Parathyroid adenoma (tissue), 2 donors: ENCODE data around the gene GPAT2.
"Not testable (repeated sequence)": the region's sequence is repeated elsewhere in the genome, so short reads cannot be mapped to it uniquely, and the experiment has no call there.

Experiments used
- H2AFZ ChIP-seq: fragments of 300-600 bp; sonication (generic); one replicate; pipeline ENCODE4 v1.7.0; 2017; ENCODE audit warnings: antibody characterized with exemption, mild to moderate bottlenecking
- H3K27ac ChIP-seq: fragments of 300-600 bp; sonication (generic); one replicate; pipeline ENCODE4 v1.7.0; 2017
- H3K27me3 ChIP-seq: fragments of 300-600 bp; sonication (generic); one replicate; pipeline ENCODE4 v1.7.0; 2017; ENCODE audit warnings: low read length; ENCODE audit not compliant: control insufficient read depth, insufficient read depth
- H3K36me3 ChIP-seq: fragments of 300-600 bp; sonication (generic); one replicate; pipeline ENCODE4 v1.7.0; 2017; ENCODE audit warnings: low read length; ENCODE audit not compliant: control insufficient read depth, insufficient read depth
- H3K4me1 ChIP-seq: fragments of 300-600 bp; sonication (generic); one replicate; pipeline ENCODE4 v1.7.0; 2017; ENCODE audit warnings: control low read depth
- H3K4me2 ChIP-seq: fragments of 300-600 bp; sonication (generic); one replicate; pipeline ENCODE4 v1.7.0; 2017; ENCODE audit warnings: low read length
- H3K4me3 ChIP-seq: fragments of 300-600 bp; sonication (generic); one replicate; pipeline ENCODE4 v1.7.0; 2017; ENCODE audit warnings: low read depth, low read length
- H3K79me2 ChIP-seq: fragments of 300-600 bp; sonication (generic); one replicate; pipeline ENCODE4 v1.7.0; 2017; ENCODE audit warnings: control low read depth
- H3K9ac ChIP-seq: fragments of 300-600 bp; sonication (generic); one replicate; pipeline ENCODE4 v1.7.0; 2017; ENCODE audit warnings: mild to moderate bottlenecking
- H3K9me3 ChIP-seq: fragments of 300-600 bp; sonication (generic); one replicate; pipeline ENCODE4 v1.7.0; 2017; ENCODE audit warnings: low read length; ENCODE audit not compliant: control insufficient read depth
- TF ChIP-seq, protein P1 (sequence below): fragments of 300-600 bp; sonication (generic); IDR thresholded peaks from one replicate; pipeline ENCODE4 v1.7.0; 2017; ENCODE audit warnings: antibody characterized with exemption, mild to moderate bottlenecking
- donor health status: primary hyperparathyroidism.

Gene GPAT2

DNA sequence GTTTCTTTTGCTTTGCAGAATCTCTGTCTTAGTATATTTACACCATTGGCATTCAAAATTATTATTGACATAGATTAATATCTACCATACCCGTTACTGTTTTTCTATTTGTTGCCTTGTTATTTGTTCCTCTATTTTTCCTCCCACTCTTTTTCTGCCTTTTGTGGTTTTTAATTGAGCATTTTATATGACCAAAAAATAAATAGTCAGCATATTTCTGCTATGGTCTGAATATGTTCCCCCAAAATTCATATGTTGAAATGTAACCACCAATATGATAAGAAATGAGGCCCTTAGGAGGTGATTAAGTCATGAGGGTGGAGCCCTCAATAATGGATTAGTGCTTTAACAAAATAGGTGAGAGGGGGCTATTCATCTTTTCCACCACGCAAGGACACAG, 46.3 kb upstream of the GPAT2 start:
- no peak overlapping the region for H3K27ac ChIP-seq
- no peaks in the 10 kb centered on the region for H3K4me1 ChIP-seq
- no peaks in the 10 kb centered on the region for H3K27me3 ChIP-seq
- H3K4me2 ChIP-seq: no peak overlapping the region
- no peak overlapping the region for H2AFZ ChIP-seq
- H3K9me3 ChIP-seq: no peaks in the 10 kb centered on the region
- no peaks in the 10 kb centered on the region for H3K36me3 ChIP-seq
- no peak overlapping the region for H3K4me3 ChIP-seq
- no peak overlapping the region for H3K9ac ChIP-seq
- TF ChIP-seq, protein P1, sequence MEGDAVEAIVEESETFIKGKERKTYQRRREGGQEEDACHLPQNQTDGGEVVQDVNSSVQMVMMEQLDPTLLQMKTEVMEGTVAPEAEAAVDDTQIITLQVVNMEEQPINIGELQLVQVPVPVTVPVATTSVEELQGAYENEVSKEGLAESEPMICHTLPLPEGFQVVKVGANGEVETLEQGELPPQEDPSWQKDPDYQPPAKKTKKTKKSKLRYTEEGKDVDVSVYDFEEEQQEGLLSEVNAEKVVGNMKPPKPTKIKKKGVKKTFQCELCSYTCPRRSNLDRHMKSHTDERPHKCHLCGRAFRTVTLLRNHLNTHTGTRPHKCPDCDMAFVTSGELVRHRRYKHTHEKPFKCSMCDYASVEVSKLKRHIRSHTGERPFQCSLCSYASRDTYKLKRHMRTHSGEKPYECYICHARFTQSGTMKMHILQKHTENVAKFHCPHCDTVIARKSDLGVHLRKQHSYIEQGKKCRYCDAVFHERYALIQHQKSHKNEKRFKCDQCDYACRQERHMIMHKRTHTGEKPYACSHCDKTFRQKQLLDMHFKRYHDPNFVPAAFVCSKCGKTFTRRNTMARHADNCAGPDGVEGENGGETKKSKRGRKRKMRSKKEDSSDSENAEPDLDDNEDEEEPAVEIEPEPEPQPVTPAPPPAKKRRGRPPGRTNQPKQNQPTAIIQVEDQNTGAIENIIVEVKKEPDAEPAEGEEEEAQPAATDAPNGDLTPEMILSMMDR: no peak
- H3K79me2 ChIP-seq: no peaks in the 10 kb centered on the region

DNA sequence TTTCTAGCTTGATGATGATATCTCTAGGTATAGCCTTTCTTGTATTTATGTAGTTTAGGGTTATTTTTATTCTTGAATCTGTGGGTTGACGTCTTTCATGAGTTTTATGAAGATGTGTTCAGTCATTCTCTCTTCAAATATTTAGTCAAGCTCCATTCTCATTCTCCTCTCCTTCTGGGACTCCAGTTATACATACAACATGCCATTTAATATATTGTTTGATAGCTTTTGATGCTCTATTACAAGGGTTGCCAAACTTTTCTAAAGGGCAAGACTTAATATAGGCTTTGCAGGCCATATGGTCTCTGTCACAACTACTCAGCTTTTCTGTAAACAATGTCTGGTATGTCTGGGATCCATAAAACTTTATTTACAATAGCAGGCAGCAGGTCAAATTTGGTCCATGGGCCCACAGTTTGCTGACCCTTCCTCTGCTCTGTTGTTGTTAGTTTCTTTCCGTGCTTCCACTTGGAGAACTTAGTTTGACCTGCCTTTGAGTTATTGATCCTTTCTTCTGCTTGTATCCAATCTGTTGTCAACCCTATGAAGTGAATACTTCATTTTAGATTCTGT, 40.6 kb upstream of the GPAT2 start:
- H3K4me2 ChIP-seq: no peak overlapping the region
- no peaks in the 10 kb centered on the region for H3K79me2 ChIP-seq
- H2AFZ ChIP-seq: no peak overlapping the region
- H3K27me3 ChIP-seq: no peaks in the 10 kb centered on the region
- no peak overlapping the region for H3K4me3 ChIP-seq
- H3K4me1 ChIP-seq: no peaks in the 10 kb centered on the region
- H3K9me3 ChIP-seq: no peaks in the 10 kb centered on the region
- no peaks in the 10 kb centered on the region for H3K36me3 ChIP-seq
- TF ChIP-seq, protein P1: no peak
- H3K9ac ChIP-seq: no peak overlapping the region
- H3K27ac ChIP-seq: no peak overlapping the region

DNA sequence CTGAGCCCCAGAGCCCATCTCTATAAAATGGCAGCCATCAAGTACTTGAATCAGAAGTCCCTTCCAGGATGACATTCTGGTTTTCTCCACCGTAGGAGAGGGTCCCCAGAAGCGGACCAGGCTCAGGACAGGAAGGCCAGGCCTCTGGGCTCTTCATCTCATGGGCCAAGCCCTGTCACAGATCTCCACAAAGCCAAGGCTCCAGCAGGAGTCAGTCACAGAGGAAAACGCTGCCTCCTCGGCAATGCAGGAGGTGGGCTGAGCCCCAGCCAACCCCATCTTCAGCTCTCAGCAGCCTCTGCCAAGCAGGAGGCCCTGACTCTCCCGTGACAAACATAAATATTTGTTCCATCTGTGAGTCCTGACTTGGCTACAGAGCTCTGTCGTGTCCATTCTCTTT, 39.4 kb upstream of the GPAT2 start:
- H3K4me1 ChIP-seq: no peaks in the 10 kb centered on the region
- H3K79me2 ChIP-seq: no peaks in the 10 kb centered on the region
- H3K27me3 ChIP-seq: no peaks in the 10 kb centered on the region
- H2AFZ ChIP-seq: no peak overlapping the region
- no peak overlapping the region for H3K4me2 ChIP-seq
- no peak overlapping the region for H3K9ac ChIP-seq
- no peak overlapping the region for H3K27ac ChIP-seq
- TF ChIP-seq, protein P1: no peak
- H3K4me3 ChIP-seq: no peak overlapping the region
- no peaks in the 10 kb centered on the region for H3K9me3 ChIP-seq
- H3K36me3 ChIP-seq: no peaks in the 10 kb centered on the region

DNA sequence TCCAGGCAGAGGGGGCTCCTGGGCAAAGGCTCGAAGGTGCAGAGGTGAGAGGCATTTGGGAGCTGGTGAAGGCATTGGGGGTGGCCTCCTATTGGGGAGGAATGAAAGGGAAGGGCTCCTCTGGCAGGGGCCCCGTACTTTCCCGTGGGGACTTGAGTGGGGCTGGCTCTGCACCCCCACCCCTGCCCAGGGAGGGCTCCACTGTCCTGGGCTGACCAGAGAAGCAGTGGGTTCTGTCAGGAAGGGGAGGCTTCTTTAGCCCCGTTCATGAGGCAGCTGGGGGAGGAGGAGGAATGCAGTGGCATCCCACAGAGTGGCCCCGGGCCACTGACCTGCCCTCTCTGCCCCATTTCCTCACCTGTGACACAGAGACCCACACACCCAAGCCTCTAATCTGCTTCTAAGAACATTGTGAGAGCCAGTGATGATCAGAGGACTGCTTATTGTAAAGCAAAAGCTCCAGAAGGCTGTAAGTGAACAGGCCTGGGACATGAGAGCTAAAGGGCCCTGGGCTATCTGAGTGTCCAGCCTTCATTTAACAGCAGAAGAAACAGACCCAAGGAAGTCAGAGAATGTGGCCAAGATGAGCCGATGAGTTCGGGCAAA, 38.6 kb upstream of the GPAT2 start:
- TF ChIP-seq, protein P1: no peak
- H3K79me2 ChIP-seq: no peaks in the 10 kb centered on the region
- no peaks in the 10 kb centered on the region for H3K4me1 ChIP-seq
- H3K9ac ChIP-seq: no peak overlapping the region
- no peaks in the 10 kb centered on the region for H3K9me3 ChIP-seq
- H3K27ac ChIP-seq: no peak overlapping the region
- H3K27me3 ChIP-seq: no peaks in the 10 kb centered on the region
- no peak overlapping the region for H3K4me3 ChIP-seq
- H3K36me3 ChIP-seq: no peaks in the 10 kb centered on the region
- H2AFZ ChIP-seq: no peak overlapping the region
- no peak overlapping the region for H3K4me2 ChIP-seq

DNA sequence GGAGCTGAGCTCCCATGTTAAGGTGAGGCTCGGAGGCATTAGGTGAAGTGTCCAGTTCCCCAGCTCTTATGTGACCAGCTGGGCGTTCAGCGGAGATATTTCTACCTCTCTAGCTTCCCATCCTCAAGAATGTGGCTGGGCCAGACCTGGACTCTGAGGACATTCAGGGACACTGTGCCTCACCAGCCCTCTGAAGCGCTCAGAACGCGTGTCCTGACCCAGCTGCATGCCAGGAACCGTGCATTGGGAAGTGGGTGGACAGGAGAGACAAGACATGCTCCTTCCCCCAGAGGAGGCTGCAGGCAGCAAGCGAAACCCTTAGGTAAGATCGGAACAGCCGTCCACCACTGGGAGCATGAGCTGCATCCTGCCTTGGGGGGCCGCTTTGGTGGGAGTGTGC, 38.0 kb upstream of the GPAT2 start:
- Histone ChIP-seq H3K4me3 (no peak overlapping the region), H2AFZ (no peak overlapping the region), H3K27ac (no peak overlapping the region), H3K4me2 (no peak overlapping the region), H3K79me2 (no peaks in the 10 kb centered on the region), H3K4me1 (no peaks in the 10 kb centered on the region), H3K27me3 (no peaks in the 10 kb centered on the region), H3K36me3 (no peaks in the 10 kb centered on the region), H3K9ac (no peak overlapping the region), H3K9me3 (no peaks in the 10 kb centered on the region)
- TF ChIP-seq, protein P1: no peak

DNA sequence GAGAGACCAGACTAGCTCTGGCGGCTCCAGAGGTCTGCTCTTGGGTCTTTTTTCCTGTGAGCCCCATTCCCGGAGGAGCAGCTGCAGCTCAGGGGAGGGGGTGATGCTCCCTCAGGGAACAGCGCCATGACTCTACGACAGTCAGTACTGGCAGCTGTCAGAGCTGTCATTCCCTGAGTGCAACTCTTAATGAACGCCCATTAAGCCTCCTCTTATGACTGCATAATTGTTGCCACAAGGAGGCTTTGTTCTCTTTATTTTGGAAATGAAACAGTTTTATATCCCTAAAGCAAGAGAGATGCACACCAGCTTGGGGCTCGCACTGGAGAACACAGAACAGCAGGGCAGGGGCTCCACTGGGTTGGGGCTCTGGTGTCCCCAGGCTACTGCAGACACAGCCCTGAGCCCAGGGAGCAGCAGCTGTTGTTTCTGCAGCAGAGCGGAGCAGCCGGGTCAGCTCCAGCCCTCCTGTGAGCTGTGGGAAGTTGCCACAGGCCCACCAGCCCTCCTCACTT, 37.3 kb upstream of the GPAT2 start:
- H3K79me2 ChIP-seq, H3K4me1 ChIP-seq, H3K36me3 ChIP-seq, H3K9ac ChIP-seq, H3K4me3 ChIP-seq, H3K9me3 ChIP-seq, H3K4me2 ChIP-seq, H3K27ac ChIP-seq, H3K27me3 ChIP-seq, H2AFZ ChIP-seq: not testable (repeated sequence)
